GM21786 (cell line): ENCODE results near the gene IDUA.
"Not testable (repeated sequence)": the region's sequence is repeated elsewhere in the genome, so short reads cannot be mapped to it uniquely, and the experiment has no call there.

Experiments
- ATAC-seq: cut with Tn5 transposase; IDR thresholded peaks from one replicate; pipeline ENCODE4 v1.9.1; 2021; ENCODE audit not compliant: unreplicated experiment

IDUA gene

DNA sequence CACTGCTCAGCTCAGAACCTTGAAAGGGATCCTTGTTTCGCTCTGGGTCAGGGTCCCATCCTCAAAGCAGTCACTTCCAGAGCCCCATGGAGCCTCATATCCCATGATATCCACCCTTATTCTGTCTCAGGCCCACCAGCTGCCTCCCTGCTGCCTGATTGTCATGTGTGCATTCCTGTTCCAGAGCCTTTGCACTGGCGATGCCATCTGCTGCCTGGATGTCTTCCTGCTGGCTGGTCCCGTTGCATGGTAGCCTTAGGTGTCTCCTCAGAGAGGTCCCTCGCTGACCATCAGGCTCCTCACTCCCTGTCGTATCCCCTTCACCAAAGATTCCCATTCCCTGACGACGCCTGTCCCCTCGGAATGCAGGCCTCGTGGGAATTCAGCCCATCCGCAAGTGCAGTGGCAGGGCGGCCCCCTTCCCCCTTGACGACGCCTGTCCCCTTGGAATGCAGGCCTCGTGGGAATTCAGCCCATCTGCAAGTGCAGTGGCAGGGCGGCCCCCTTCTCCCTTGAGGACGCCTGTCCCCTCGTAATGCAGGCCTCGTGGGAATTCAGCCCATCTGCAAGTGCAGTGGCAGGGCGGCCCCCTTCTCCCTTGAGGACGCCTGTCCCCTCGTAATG is 12.5 kb downstream of the IDUA start:
- ATAC-seq: not testable (repeated sequence)

DNA sequence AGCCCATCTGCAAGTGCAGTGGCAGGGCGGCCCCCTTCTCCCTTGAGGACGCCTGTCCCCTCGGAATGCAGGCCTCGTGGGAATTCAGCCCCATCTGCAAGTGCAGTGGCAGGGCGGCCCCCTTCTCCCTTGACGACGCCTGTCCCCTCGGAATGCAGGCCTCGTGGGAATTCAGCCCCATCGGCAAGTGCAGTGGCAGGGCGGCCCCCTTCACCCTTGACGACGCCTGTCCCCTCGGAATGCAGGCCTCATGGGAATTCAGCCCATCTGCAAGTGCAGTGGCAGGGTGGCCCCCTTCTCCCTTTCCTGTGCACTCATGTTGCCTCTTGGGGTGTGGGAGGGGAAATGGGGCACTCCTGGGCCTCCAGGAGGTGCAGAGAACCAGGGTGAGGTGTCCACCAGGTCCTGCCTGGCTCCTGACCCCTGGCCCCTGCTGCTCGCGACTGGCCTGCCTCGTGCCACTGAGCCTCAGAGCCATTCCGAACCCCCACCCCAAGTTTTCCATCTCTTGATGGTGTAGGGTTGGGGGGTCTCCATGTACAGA is 13.1 kb downstream of the IDUA start:
- ATAC-seq: no peak

- ATAC-seq: no peak
Observed at GRCh38 chr4:1000686-1001260, 13.9 kb downstream of the IDUA start.

DNA sequence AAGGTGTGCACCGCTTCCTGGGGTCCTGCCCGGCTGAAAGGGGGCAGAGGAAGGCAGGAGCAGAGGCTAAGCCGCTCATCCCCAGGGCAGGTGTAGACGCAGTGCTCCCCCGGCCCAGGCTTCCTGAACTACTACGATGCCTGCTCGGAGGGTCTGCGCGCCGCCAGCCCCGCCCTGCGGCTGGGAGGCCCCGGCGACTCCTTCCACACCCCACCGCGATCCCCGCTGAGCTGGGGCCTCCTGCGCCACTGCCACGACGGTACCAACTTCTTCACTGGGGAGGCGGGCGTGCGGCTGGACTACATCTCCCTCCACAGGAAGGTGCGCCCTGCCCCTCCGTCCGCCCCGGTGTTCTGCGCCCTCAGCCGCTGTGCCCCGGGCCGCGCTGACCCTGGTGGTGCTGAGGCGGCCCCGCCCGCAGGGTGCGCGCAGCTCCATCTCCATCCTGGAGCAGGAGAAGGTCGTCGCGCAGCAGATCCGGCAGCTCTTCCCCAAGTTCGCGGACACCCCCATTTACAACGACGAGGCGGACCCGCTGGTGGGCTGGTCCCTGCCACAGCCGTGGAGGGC is 14.8 kb downstream of the IDUA start:
- ATAC-seq: no peak

GRCh38 chr4:1002131-1002630 is 15.3 kb downstream of the IDUA start:
- ATAC-seq: no peak

DNA sequence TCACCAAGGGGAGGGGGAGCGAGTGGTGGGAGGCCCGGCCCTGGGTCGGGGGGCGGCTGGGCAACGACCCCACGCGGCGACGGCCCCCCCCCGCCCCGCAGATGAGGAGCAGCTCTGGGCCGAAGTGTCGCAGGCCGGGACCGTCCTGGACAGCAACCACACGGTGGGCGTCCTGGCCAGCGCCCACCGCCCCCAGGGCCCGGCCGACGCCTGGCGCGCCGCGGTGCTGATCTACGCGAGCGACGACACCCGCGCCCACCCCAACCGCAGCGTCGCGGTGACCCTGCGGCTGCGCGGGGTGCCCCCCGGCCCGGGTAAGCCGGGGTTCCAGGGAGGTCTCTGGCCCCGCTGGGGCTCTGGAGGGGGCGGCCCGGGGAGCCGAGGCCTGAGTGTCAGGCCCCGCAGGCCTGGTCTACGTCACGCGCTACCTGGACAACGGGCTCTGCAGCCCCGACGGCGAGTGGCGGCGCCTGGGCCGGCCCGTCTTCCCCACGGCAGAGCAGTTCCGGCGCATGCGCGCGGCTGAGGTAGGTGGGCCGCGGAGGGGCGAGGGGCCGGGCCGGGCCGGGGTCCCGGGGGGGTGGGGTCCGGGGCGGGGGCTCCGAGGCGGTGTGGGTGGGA is 15.9 kb downstream of the IDUA start:
- ATAC-seq: no peak

GRCh38 chr4:1003271-1004070 is 16.6 kb downstream of the IDUA start:
- no peak for ATAC-seq

DNA sequence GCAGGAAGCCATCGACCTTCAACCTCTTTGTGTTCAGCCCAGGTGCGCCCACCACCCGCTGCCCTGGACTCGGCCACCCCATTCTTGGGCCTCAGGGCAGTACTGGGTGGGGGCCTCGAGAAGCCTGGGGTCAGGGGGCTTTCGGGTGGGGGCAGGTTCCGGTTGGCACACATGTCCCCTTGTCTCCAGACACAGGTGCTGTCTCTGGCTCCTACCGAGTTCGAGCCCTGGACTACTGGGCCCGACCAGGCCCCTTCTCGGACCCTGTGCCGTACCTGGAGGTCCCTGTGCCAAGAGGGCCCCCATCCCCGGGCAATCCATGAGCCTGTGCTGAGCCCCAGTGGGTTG is 17.2 kb downstream of the IDUA start:
- no peak for ATAC-seq

GRCh38 chr4:1004557-1005485 is 18.0 kb downstream of the IDUA start:
- no peak for ATAC-seq

DNA sequence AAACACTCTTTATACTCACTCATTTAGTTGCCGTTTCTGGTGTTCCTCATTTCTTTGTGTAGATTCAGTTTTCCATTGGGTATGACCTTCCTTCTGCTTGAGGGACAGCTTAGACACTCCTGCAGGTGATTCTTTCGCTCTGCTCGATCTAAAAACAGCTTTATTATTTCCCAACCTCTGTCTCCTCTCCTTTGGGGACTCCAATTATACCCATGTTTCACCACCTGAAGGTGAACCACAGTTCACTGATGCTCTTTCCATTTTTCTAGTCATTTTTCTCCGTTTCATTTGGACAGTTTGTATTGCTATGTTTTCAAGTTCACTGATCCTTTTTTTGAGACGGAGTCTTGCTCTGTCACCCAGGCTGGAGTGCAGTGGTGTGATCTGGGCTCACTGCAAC is 20.0 kb downstream of the IDUA start:
- ATAC-seq: no peak

DNA sequence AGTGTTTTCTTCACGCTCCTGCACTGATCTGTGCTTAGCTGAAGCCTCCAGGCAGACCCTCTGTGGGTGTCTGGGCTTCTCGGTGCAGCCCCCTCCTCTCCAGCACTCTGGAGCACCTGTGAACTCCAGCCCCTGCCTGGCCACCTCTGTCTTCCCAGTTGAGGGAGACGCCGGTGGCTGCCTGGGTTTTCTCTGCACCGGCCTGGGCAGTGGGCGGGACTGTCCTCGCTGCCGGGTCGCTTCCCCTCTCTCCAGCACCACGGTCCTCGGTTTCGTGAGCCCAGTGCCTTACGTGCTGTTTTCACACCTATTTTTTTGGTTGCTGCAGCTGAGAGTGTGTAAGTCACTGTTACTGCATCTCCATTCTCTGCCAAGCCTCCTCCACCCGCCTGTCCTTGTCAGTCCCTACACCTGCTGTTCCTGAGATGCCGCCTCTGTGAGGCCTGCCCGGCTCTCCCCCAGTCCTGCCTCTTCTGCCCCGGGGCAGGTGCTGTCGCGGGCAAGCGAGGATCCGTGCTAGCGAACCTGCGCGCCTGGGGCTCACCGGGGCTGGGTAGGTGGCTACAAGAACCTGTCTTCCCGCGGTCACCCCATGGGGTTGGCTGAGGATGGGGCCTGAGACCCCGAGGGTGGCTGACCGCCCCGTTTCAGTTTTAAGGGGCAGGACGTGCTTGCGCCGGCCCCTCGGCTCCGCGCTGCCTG is 22.1 kb downstream of the IDUA start:
- ATAC-seq: no peak

DNA sequence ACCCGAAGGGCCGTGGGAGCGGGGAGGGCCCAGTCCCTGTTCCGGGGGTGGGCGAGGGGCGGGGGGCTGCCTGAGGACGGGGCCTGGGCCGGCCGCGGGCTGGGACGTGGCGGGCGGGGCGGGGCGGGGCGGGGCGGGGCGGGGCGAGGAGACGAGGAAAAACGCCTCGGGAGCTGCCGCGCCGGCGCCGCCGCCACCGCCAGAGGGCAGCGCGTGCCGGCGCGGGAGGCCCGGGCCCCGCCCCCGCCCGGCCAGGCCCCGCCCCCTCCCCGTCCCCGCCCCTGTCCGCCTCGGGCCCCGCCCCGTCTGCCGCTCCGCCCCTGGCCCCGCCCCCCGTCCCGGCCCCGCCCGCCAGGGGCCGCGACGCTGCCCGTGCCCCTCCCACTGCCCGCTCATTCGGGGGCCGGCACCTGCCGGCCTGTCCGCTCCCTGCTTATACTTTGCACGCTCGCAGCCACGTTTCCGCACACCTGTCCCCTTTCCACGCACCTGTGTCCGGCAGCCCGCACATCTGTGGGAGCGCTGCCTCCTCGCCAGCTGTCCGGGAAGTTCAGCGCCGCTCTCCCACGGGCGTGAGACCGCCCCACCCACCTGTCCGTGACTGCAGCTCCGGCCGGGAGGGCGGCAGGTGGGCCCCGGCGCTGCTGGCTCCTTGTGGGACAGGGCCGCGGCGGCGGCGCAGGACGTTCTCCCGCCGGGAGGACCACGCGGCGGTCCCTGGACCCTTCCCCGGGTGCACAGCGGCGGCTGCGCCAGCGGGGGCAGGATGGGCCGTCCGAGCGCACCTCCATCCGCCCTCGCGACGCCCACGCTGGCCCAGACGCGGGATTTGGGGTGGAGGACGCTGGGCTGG is 22.9 kb downstream of the IDUA start:
- ATAC-seq: no peak

DNA sequence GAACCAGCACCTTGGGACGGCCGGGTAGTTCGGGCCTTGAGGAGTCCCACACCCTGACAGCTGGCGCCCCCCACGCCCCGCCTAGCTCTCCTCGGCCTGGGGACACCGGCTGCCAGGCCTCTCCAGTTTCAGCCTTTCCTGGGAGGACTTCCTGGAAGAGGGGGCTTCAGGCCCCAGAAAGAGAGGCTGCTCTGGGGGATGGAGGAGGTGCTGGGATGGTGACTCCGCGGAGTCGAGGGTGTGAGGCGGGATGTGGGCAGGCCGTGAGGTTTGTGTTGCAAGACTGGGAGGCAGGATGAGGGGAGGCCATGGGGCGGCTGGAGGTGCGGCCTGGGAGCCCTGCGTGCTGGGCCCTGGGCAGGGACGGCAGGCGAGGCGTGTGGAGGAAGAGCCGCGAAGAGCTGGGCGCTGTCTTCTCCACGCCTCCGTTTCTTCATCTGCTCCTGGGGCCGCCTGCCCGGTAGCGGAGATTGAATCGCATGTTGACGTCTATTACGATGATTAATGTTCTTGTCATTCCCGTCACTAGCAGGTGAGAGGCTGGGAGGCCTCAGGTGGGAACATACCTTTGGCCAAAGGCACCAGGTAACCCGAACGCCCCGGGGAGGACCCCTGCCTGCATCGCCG is 23.7 kb downstream of the IDUA start:
- ATAC-seq: no peak

- ATAC-seq: no peak
Observed at GRCh38 chr4:1011022-1011665, 24.3 kb downstream of the IDUA start, which contains the start of gene FGFRL1. Gene FGFRL1 (plus strand): TSS chr4:1011626. CDS start chr4:1012486, 860 bp downstream.

DNA sequence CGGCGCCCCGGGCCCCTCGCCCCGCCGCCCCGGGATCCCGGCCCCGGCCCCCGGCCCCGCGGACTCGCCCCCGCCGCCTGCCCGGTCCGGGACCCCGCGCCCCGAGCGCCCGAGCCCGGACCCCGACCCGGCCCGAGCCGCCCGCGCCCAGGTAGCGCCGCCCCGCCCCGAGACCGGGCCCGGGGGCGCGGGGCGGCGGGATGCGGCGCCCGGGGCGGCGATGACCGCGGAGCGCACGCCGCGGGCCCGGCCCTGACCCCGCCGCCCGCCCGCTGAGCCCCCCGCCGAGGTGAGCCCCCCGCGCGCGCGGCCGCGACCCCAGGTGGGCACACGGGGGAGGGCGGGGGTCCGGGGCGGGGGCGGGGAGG is 24.8 kb downstream of the IDUA start:
- ATAC-seq: no peak

GRCh38 chr4:1012034-1012739 is 25.3 kb downstream of the IDUA start:
- no peak for ATAC-seq
